Suprapubic skin (tissue), 4 donors: ENCODE results near the gene CALML6. TPM values are rescaled to one million over a fixed set of nuclear protein-coding genes. Genes with fewer than 3 reads are reported as not detected.

Source experiments
- DNase-seq, 2 donors: peaks; one replicate each; pipeline ENCODE4 v3.0.0-alpha.2; 2019; ENCODE audit warnings: low spot score in 2 of 2
- H3K27ac ChIP-seq: fragments of 200-600 bp; sonication (generic); one replicate; pipeline ENCODE4 v1.5.1; 2019
- H3K27me3 ChIP-seq: fragments of 200-600 bp; sonication (generic); one replicate; pipeline ENCODE4 v1.5.1; 2019
- H3K36me3 ChIP-seq: fragments of 200-600 bp; sonication (generic); one replicate; pipeline ENCODE4 v1.5.1; 2019
- H3K4me1 ChIP-seq: fragments of 200-600 bp; sonication (generic); one replicate; pipeline ENCODE4 v1.5.1; 2019
- H3K4me3 ChIP-seq: fragments of 200-600 bp; sonication (generic); one replicate; pipeline ENCODE4 v1.5.1; 2019; ENCODE audit warnings: mild to moderate bottlenecking
- H3K9me3 ChIP-seq: fragments of 200-600 bp; sonication (generic); one replicate; pipeline ENCODE4 v1.5.1; 2019
- CTCF ChIP-seq, 2 donors: fragments of 200-600 bp in 1 of 2; fragments of 450-650 bp in 1 of 2; sonication (generic) in 1 of 2; IDR thresholded peaks; one replicate each; pipeline ENCODE4 v1.5.1; 2016 to 2019; ENCODE audit warnings: antibody characterized with exemption in 2 of 2, mild to moderate bottlenecking in 1 of 2, moderate library complexity in 1 of 2
- EP300 ChIP-seq: sonication (generic); formaldehyde crosslinking; IDR thresholded peaks from one replicate; pipeline ENCODE4 v1.6.1; 2017; ENCODE audit warnings: antibody characterized with exemption
- POLR2A ChIP-seq, 2 donors: fragments of 450-650 bp; IDR thresholded peaks; one replicate each; pipeline ENCODE4 v1.6.1; 2017; ENCODE audit warnings: antibody characterized with exemption in 2 of 2, mild to moderate bottlenecking in 2 of 2, moderate library complexity in 2 of 2
- POLR2AphosphoS5 ChIP-seq, 3 donors: sonication (generic); formaldehyde crosslinking; IDR thresholded peaks; one replicate each; pipeline ENCODE4 v1.6.1; 2017; ENCODE audit warnings: antibody characterized with exemption in 3 of 3
- WGBS: methylation state at CpG from one replicate; pipeline ENCODE4 v1.1.5; 2018; 5-methylcytosine and 5-hydroxymethylcytosine counted together
- total RNA-seq, 4 donors: library from RNA; depleted of rRNA; stranded (reverse); fragments of >200 nt; gene quantifications; one replicate each; pipeline ENCODE4 v1.1.0, GENCODE V29; 2016

The CALML6 gene
- total RNA-seq, 4 donors from 2014 or later, result 0.30 to 3.3 (median 0.81) TPM; not detected in 1

- TF ChIP-seq EP300 (no peak), CTCF (IDR thresholded peaks at IDR 0.05) (no peak), POLR2AphosphoS5 (IDR thresholded peaks at IDR 0.05) (no peak), POLR2A (IDR thresholded peaks at IDR 0.05) (no peak)
- Histone ChIP-seq H3K27me3 (no peaks in the 10 kb centered on the region), H3K36me3 (no peaks in the 10 kb centered on the region), H3K27ac (no peak overlapping the region), H3K4me3 (peak overlapping the region; percentile 72), H3K4me1 (peaks cover 42% of the 10 kb centered on the region), H3K9me3 (no peaks in the 10 kb centered on the region)
- DNase-seq, result no peak
- 89% methylated on average over 6 of the region's 6 CpGs for WGBS
Measured at GRCh38 chr1:1910033-1910465, 5.0 kb upstream of the CALML6 start.

- Histone ChIP-seq H3K27me3 (no peaks in the 10 kb centered on the region), H3K9me3 (no peaks in the 10 kb centered on the region), H3K4me1 (peaks cover 49% of the 10 kb centered on the region), H3K27ac (no peak overlapping the region), H3K4me3 (no peak overlapping the region), H3K36me3 (no peaks in the 10 kb centered on the region)
- DNase-seq, result peak in 1 of 2 donors; percentile 66
- TF ChIP-seq POLR2AphosphoS5 (IDR thresholded peaks at IDR 0.05) (no peak), POLR2A (IDR thresholded peaks at IDR 0.05) (no peak), EP300 (no peak), CTCF (IDR thresholded peaks at IDR 0.05) (no peak)
- 95% methylated on average over 10 of the region's 22 CpGs for WGBS
Measured at GRCh38 chr1:1910651-1911331, 4.3 kb upstream of the CALML6 start.

- H3K4me3 ChIP-seq, result no peak overlapping the region
- H3K36me3 ChIP-seq, result no peaks in the 10 kb centered on the region
- TF ChIP-seq EP300 (no peak), CTCF (IDR thresholded peaks at IDR 0.05) (no peak), POLR2AphosphoS5 (IDR thresholded peaks at IDR 0.05) (no peak), POLR2A (IDR thresholded peaks at IDR 0.05) (no peak)
- H3K27ac ChIP-seq, result no peak overlapping the region
- H3K9me3 ChIP-seq, result no peaks in the 10 kb centered on the region
- no peaks in the 10 kb centered on the region for H3K27me3 ChIP-seq
- WGBS, result 85% methylated on average over 9 of the region's 13 CpGs
- peak in 1 of 2 donors; percentile 49 for DNase-seq
- H3K4me1 ChIP-seq, result peaks cover 48% of the 10 kb centered on the region
Measured at GRCh38 chr1:1911350-1912041, 3.6 kb upstream of the CALML6 start.

GRCh38 chr1:1914101-1914970 is 724 bp upstream of the CALML6 start:
- Histone ChIP-seq H3K4me3 (no peak overlapping the region), H3K27me3 (no peaks in the 10 kb centered on the region), H3K4me1 (peaks cover 40% of the 10 kb centered on the region), H3K36me3 (no peaks in the 10 kb centered on the region), H3K9me3 (no peaks in the 10 kb centered on the region), H3K27ac (no peak overlapping the region)
- no peak for TF ChIP-seq POLR2A (IDR thresholded peaks at IDR 0.05)
- TF ChIP-seq POLR2AphosphoS5 (IDR thresholded peaks at IDR 0.05), result no peak
- TF ChIP-seq EP300, result no peak
- TF ChIP-seq CTCF (IDR thresholded peaks at IDR 0.05), result no peak
- WGBS, result 17% methylated on average over 5 of the region's 20 CpGs
- no peak for DNase-seq
